ENCODE measurements around the gene DNMT3A.

Gene DNMT3A

GRCh38 chr2:25198576-25198975 is 143.1 kb downstream of the DNMT3A start:
- no peak overlapping the region for H4K91ac ChIP-seq (ENCODE audit: low read length)
- no peak overlapping the region for H3K27ac ChIP-seq (ENCODE audit: low read length, poor library complexity, severe bottlenecking)
- no peak overlapping the region for H2BK5ac ChIP-seq (ENCODE audit: low read depth, low read length, poor library complexity, severe bottlenecking)
- DNase-seq: no peak
- H3K36me3 ChIP-seq (ENCODE audit: control insufficient read depth in 1 of 2, insufficient read depth in 2 of 2, low read depth in 1 of 2, low read length in 2 of 2): no peaks in the 10 kb centered on the region
- no peak overlapping the region for H2AFZ ChIP-seq (ENCODE audit: low read depth, low read length)
- no peak overlapping the region for H3K23ac ChIP-seq (ENCODE audit: low read length in 2 of 2)
- H2BK120ac ChIP-seq (ENCODE audit: low read depth, low read length): no peak overlapping the region
- H4K8ac ChIP-seq (ENCODE audit: low read length): no peak overlapping the region
- peaks cover 6% of the 10 kb centered on the region for H3K4me1 ChIP-seq (ENCODE audit: control insufficient read depth, insufficient read depth, low read depth, low read length)
- H3K79me1 ChIP-seq (replicated peaks; ENCODE audit: low read length, poor library complexity, severe bottlenecking): no peaks in the 10 kb centered on the region
- no peak overlapping the region for H3K4me3 ChIP-seq (ENCODE audit: insufficient read depth in 1 of 2, low read depth in 1 of 2, low read length in 2 of 2)
- H3K4ac ChIP-seq (ENCODE audit: low read depth in 1 of 2, low read length in 2 of 2): no peak overlapping the region
- no peak overlapping the region for H3K9ac ChIP-seq (ENCODE audit: low read length)
- no peak overlapping the region for H3K14ac ChIP-seq (ENCODE audit: low read length in 2 of 2)
- H3K9me3 ChIP-seq (ENCODE audit: control insufficient read depth, low read length): no peaks in the 10 kb centered on the region
- H2BK12ac ChIP-seq (ENCODE audit: low read length in 2 of 2): no peak overlapping the region
- no peak overlapping the region for H3K4me2 ChIP-seq (ENCODE audit: low read length, poor library complexity, severe bottlenecking)
- no peak overlapping the region for H3K18ac ChIP-seq (ENCODE audit: low read depth in 1 of 2, low read length in 2 of 2)
- H2AK5ac ChIP-seq (ENCODE audit: low read length, severe bottlenecking): no peak overlapping the region
- peaks cover 0 to 13% of the 10 kb centered on the region in 2 experiments for H3K27me3 ChIP-seq (ENCODE audit: control insufficient read depth in 1 of 2, insufficient read depth in 1 of 2, low read length in 2 of 2)
- WGBS: 67% methylated on average over 3 of the region's 5 CpGs
- H2BK15ac ChIP-seq (ENCODE audit: low read depth, poor library complexity, severe bottlenecking): no peak overlapping the region

- H3K4me2 ChIP-seq (ENCODE audit: low read length, poor library complexity, severe bottlenecking): no peak overlapping the region
- no peak overlapping the region for H3K4me3 ChIP-seq (ENCODE audit: insufficient read depth in 1 of 2, low read depth in 1 of 2, low read length in 2 of 2)
- H3K36me3 ChIP-seq (ENCODE audit: control insufficient read depth in 1 of 2, insufficient read depth in 2 of 2, low read depth in 1 of 2, low read length in 2 of 2): no peaks in the 10 kb centered on the region
- WGBS: no CpG with 5 or more reads among the region's 4 CpGs
- peak overlapping the region in 1 of 2 experiments; percentile 10 for H2BK12ac ChIP-seq (ENCODE audit: low read length in 2 of 2)
- H3K79me1 ChIP-seq (replicated peaks; ENCODE audit: low read length, poor library complexity, severe bottlenecking): no peaks in the 10 kb centered on the region
- peak overlapping the region; percentile 18 to 60 for H3K18ac ChIP-seq (ENCODE audit: low read depth in 1 of 2, low read length in 2 of 2)
- no peak overlapping the region for H2AK5ac ChIP-seq (ENCODE audit: low read length, severe bottlenecking)
- H4K8ac ChIP-seq (ENCODE audit: low read length): peak overlapping the region; percentile 45
- H3K27me3 ChIP-seq (ENCODE audit: control insufficient read depth in 1 of 2, insufficient read depth in 1 of 2, low read length in 2 of 2): peaks cover 0 to 13% of the 10 kb centered on the region in 2 experiments
- H3K9ac ChIP-seq (ENCODE audit: low read length): no peak overlapping the region
- no peak overlapping the region for H2BK120ac ChIP-seq (ENCODE audit: low read depth, low read length)
- no peak overlapping the region for H3K23ac ChIP-seq (ENCODE audit: low read length in 2 of 2)
- H2AFZ ChIP-seq (ENCODE audit: low read depth, low read length): peak overlapping the region; percentile 44
- no peaks in the 10 kb centered on the region for H3K9me3 ChIP-seq (ENCODE audit: control insufficient read depth, low read length)
- no peak overlapping the region for H3K27ac ChIP-seq (ENCODE audit: low read length, poor library complexity, severe bottlenecking)
- no peak overlapping the region for H3K14ac ChIP-seq (ENCODE audit: low read length in 2 of 2)
- H4K91ac ChIP-seq (ENCODE audit: low read length): no peak overlapping the region
- H3K4ac ChIP-seq (ENCODE audit: low read depth in 1 of 2, low read length in 2 of 2): no peak overlapping the region
- no peak overlapping the region for H2BK5ac ChIP-seq (ENCODE audit: low read depth, low read length, poor library complexity, severe bottlenecking)
- H3K4me1 ChIP-seq (ENCODE audit: control insufficient read depth, insufficient read depth, low read depth, low read length): peaks cover 6% of the 10 kb centered on the region
- DNase-seq: no peak
- H2BK15ac ChIP-seq (ENCODE audit: low read depth, poor library complexity, severe bottlenecking): no peak overlapping the region
Measured at GRCh38 chr2:25198209-25198525, 143.6 kb downstream of the DNMT3A start.

- no peak overlapping the region for H4K91ac ChIP-seq (ENCODE audit: low read length)
Measured at GRCh38 chr2:25197336-25198208, 144.2 kb downstream of the DNMT3A start.

GRCh38 chr2:25194576-25195122 is 147.1 kb downstream of the DNMT3A start:
- H4K8ac ChIP-seq (ENCODE audit: low read length): no peak overlapping the region
- H2BK15ac ChIP-seq (ENCODE audit: low read depth, poor library complexity, severe bottlenecking): no peak overlapping the region
- H2BK12ac ChIP-seq (ENCODE audit: low read length in 2 of 2): no peak overlapping the region
- no peak overlapping the region for H3K4me3 ChIP-seq (ENCODE audit: insufficient read depth in 1 of 2, low read depth in 1 of 2, low read length in 2 of 2)
- H2BK5ac ChIP-seq (ENCODE audit: low read depth, low read length, poor library complexity, severe bottlenecking): no peak overlapping the region
- H3K79me1 ChIP-seq (replicated peaks; ENCODE audit: low read length, poor library complexity, severe bottlenecking): no peaks in the 10 kb centered on the region
- H3K27ac ChIP-seq (ENCODE audit: low read length, poor library complexity, severe bottlenecking): no peak overlapping the region
- H2AK5ac ChIP-seq (ENCODE audit: low read length, severe bottlenecking): no peak overlapping the region
- no peaks in the 10 kb centered on the region for H3K36me3 ChIP-seq (ENCODE audit: control insufficient read depth in 1 of 2, insufficient read depth in 2 of 2, low read depth in 1 of 2, low read length in 2 of 2)
- H3K9ac ChIP-seq (ENCODE audit: low read length): no peak overlapping the region
- H3K4ac ChIP-seq (ENCODE audit: low read depth in 1 of 2, low read length in 2 of 2): no peak overlapping the region
- no peak overlapping the region for H3K14ac ChIP-seq (ENCODE audit: low read length in 2 of 2)
- no peak for DNase-seq
- no peak overlapping the region for H3K4me2 ChIP-seq (ENCODE audit: low read length, poor library complexity, severe bottlenecking)
- H2BK120ac ChIP-seq (ENCODE audit: low read depth, low read length): no peak overlapping the region
- H2AFZ ChIP-seq (ENCODE audit: low read depth, low read length): no peak overlapping the region
- 90% methylated on average over 9 of the region's 9 CpGs for WGBS
- H3K18ac ChIP-seq (ENCODE audit: low read depth in 1 of 2, low read length in 2 of 2): no peak overlapping the region
- H4K91ac ChIP-seq (ENCODE audit: low read length): no peak overlapping the region
- no peaks in the 10 kb centered on the region for H3K9me3 ChIP-seq (ENCODE audit: control insufficient read depth, low read length)
- H3K23ac ChIP-seq (ENCODE audit: low read length in 2 of 2): no peak overlapping the region
- H3K27me3 ChIP-seq (ENCODE audit: control insufficient read depth in 1 of 2, insufficient read depth in 1 of 2, low read length in 2 of 2): peaks cover 0 to 14% of the 10 kb centered on the region in 2 experiments
- peaks cover 6% of the 10 kb centered on the region for H3K4me1 ChIP-seq (ENCODE audit: control insufficient read depth, insufficient read depth, low read depth, low read length)

More at GRCh38 chr2:25197336-25198208, 144.2 kb downstream of the DNMT3A start:
- no peak overlapping the region for H2AK5ac ChIP-seq (ENCODE audit: low read length, severe bottlenecking)
- H3K4me2 ChIP-seq (ENCODE audit: low read length, poor library complexity, severe bottlenecking): no peak overlapping the region
- H3K9ac ChIP-seq (ENCODE audit: low read length): no peak overlapping the region
- H2BK120ac ChIP-seq (ENCODE audit: low read depth, low read length): no peak overlapping the region
- H3K4ac ChIP-seq (ENCODE audit: low read depth in 1 of 2, low read length in 2 of 2): no peak overlapping the region
- peak overlapping the region; percentile 44 for H2AFZ ChIP-seq (ENCODE audit: low read depth, low read length)
- WGBS: 61% methylated on average over 11 of the region's 12 CpGs
- peak overlapping the region; percentile 81 for H4K8ac ChIP-seq (ENCODE audit: low read length)
- DNase-seq: peak; percentile 53
- no peaks in the 10 kb centered on the region for H3K9me3 ChIP-seq (ENCODE audit: control insufficient read depth, low read length)
- H2BK5ac ChIP-seq (ENCODE audit: low read depth, low read length, poor library complexity, severe bottlenecking): no peak overlapping the region
- H2BK12ac ChIP-seq (ENCODE audit: low read length in 2 of 2): peak overlapping the region; percentile 10 to 41
- no peak overlapping the region for H3K23ac ChIP-seq (ENCODE audit: low read length in 2 of 2)
- H3K27me3 ChIP-seq (ENCODE audit: control insufficient read depth in 1 of 2, insufficient read depth in 1 of 2, low read length in 2 of 2): peaks cover 0 to 13% of the 10 kb centered on the region in 2 experiments
- peaks cover 6% of the 10 kb centered on the region for H3K4me1 ChIP-seq (ENCODE audit: control insufficient read depth, insufficient read depth, low read depth, low read length)
- no peak overlapping the region for H3K4me3 ChIP-seq (ENCODE audit: insufficient read depth in 1 of 2, low read depth in 1 of 2, low read length in 2 of 2)
- H3K14ac ChIP-seq (ENCODE audit: low read length in 2 of 2): no peak overlapping the region
- no peak overlapping the region for H3K27ac ChIP-seq (ENCODE audit: low read length, poor library complexity, severe bottlenecking)
- H3K18ac ChIP-seq (ENCODE audit: low read depth in 1 of 2, low read length in 2 of 2): peak overlapping the region; percentile 18 to 60
- no peaks in the 10 kb centered on the region for H3K79me1 ChIP-seq (replicated peaks; ENCODE audit: low read length, poor library complexity, severe bottlenecking)
- H3K36me3 ChIP-seq (ENCODE audit: control insufficient read depth in 1 of 2, insufficient read depth in 2 of 2, low read depth in 1 of 2, low read length in 2 of 2): no peaks in the 10 kb centered on the region
- H2BK15ac ChIP-seq (ENCODE audit: low read depth, poor library complexity, severe bottlenecking): no peak overlapping the region
